GM15510 (cell line): ENCODE data around the gene EVPL.

Experiments used
- POLR2A ChIP-seq: IDR thresholded peaks from 3 replicates; pipeline ENCODE4 v1.6.1; 2011; ENCODE audit warnings: borderline replicate concordance; ENCODE audit not compliant: insufficient read length; ENCODE audit errors: extremely low read depth

Gene EVPL

DNA sequence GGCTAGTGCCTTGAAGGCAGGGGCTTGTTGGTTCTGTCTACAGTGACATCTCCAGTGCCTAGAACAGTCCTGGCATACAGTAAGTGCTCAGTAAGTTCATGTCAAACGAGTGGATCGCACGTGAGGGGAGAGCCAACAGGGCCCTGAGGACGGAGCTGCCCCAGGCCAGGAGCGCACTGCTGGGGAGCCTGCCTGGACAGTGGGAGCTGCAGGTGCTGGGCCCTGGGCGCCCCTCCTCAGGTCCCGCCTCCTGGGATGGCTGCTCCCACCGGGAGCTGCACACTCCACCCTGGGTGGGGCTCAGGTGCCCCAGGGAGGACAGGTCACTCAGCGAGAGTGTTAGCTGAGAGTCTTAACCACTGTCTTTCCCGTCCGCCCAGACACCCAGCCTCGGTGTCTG, 1.8 kb downstream of the EVPL start:
- TF ChIP-seq POLR2A = no peak

DNA sequence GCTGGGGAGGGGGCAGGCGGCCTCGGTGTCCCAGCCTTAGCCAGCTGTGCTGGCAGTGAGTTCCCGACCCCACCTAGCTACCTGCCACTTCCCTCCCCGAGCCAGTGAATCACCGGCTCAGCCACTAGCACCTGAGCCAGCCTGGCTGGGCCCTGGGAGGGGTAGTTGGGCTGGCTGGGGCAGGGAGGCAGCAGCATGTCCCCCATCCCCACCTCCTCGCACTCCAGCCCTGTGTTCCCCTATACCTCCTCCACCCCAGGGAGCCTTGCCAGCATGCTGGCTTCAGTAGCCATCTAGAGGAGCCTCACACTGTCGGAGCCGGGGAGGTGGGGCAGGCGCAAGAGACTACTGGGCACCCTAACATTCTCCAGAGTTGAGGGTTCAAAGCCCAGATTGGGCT, 2.8 kb downstream of the EVPL start:
- no peak for TF ChIP-seq POLR2A

DNA sequence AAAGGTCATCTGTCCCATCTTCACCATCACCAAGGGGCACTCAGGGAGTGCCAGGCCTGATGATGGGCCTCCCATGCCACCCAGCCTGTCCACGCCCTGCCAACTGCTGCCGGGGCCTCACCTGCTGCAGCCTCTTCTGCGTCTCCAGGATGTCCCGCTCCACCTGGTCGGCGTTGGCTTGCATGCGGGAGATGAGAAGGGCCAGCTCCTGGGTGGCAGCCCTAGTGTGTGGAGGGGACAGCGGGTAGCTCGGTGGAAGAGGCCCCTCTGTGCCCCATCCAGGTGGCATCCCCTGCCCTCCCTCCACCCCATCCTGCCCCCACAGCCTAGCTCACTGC, 3.2 kb downstream of the EVPL start:
- no peak for TF ChIP-seq POLR2A

DNA sequence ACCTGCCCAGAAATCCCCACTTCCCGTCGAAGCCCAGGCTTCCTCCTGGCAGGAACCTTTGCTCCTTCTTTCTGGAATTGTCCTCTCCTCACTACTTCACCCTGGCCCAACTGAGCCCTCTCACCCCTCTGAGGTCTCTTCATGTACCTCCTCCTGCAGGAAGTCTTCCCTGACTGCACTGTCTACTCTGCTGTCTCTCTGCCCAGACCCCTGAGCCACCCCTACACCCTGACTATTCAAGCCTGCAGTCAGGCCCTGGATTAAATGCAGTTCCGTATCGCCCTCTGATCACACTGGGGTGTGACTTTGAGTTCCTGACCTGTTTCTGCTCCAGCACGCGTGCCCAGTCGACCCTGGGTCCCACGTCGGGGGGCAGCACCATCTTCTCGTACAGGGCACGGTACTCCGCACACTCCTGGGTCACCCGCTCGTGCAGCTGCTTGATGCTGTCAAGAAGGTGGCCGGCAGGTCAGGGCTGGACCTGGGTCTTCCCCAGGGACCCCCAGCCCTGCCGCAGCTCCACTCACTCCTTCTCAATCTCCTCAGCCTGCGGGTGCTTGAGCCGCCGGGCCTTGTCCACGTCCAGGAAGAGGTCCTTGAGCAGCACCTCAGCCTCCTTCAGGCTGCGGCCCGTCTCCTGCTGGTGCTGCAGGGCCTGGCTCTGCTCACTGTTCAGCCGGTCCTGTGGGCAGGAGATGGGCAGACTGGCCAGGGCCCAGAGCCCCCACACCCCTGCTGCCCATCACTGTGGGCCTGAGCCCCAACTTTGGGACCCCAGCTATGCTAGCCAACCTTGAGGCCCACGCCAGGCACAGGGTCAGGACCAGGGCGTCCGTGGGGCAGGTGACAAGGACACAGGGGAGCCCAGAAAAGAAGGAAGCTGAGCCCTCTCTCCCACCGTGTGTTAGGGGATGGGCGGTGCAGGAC, 3.9 kb downstream of the EVPL start:
- no peak for TF ChIP-seq POLR2A

DNA sequence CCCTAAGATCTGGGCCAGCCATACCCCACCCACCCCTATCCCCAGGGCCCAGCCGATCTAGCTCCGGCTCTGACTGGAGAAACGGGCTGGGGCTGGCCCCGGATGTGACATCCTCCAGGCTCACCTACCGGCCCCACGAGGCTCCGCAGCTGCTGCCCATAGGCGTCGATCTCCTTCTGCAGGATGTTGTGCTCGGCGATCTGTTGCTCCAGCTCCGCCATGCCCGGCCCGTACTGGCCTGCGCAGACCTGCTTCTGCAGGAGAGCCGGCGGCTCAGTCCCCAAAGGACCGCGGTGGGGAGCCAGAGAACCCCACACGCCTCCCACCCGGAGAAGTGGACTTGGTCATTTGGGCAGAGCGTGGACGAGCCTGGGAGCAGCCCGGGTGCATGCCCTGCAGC, 4.8 kb downstream of the EVPL start:
- TF ChIP-seq POLR2A = no peak

DNA sequence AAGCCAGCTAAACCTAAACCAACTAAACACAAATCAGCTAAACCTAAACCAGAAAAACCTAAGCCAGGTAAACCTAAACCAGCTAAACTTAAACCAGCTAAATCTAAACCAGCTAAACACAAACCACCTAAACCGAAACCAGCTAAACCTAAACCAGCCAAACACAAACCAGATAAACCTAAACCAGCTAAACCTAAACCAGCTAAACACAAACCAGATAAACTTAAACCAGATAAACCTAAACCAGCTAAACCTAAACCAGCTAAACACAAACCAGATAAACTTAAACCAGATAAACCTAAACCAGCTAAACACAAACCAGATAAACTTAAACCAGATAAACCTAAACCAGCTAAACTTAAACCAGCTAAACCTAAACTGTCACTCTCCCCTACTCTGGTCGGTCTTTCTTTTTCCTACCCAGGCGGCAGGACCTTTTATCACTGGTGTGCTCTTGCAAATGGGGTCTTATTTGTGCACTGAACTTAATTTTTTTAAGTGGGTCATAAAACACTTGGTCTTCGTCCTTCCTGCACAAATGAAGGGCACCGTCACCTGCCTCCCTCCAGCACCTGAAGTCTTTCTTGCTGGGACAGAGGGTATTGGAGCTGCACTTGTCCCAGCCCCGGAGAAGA, 7.2 kb downstream of the EVPL start:
- TF ChIP-seq POLR2A = no peak

DNA sequence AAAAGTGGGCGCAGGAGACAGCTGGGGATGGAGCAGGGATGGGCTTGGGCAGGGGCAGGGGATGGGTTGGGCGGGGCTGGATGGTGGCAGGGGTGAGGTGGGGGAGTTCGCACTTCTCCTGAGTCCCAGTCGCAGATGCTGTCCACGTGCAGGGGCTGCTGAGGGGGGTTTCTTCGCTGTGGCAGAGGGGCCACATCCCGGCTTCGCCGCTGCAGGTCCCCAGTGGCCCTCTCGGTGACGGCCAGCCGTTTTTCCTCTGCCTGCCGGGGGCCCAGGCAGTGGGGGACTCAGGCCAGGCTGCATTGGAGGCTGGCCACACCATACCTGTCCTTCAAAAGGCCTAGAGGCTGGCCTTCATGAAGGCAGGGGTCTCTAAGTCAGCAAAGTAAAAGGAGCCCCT, 8.3 kb downstream of the EVPL start:
- no peak for TF ChIP-seq POLR2A

DNA sequence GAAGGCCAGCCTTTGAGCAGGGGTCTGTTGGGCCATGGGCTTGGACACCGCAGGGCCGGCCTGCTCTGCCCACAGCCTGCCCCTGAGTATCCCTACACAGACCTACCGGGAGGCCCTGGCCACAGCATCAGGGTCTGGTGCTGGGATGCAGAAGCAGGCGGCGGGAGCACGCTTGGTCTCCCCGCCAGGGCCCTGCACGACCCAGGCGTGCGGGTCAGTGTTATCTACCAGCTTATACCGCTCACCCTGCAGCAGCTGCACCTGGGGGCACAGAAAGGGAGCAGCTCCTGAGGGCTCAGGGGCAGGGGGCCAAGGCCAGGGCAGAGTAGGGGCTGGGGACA, 8.8 kb downstream of the EVPL start:
- no peak for TF ChIP-seq POLR2A

DNA sequence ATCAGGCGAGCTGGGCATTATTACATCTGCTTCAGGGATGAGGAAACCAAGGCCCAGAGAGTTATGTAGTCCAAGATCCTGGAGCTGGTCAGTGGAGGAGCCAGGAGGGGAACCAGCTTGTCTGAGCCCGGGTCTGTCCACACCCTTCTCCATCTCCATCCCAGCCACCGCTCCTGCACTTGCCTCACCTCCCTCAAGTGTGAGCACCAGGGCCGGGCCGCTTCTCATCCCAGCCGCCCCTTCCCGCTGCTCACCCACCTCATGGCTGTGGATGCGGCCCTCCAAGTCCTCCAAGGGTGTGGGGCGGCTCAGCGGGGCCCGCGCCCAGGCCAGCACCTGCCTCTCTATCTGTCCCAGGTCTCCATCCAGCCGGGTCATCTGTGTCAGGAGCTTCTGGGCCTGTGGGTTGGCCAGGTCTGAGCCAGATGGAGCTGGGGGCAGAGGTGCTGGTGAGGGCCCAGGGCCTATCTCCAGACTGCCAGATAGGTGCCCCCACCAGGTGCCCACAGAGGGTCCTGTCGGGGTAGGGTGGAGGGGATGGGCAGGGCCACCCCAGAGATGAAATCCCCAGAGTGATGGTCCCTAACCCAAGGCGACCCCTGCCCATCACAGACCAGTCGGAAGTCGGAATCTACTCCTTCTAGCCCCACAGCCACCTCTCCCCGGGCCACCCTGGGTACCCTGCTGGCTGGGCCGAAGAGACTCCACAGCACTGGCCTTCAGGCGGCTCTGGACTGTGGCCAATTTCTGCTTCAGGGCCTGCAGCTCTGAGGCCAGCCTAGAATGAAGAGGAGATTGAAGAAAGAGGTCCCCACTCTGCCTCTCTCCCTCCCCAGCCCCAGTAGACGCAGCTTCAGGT, 9.4 kb downstream of the EVPL start:
- TF ChIP-seq POLR2A = no peak

DNA sequence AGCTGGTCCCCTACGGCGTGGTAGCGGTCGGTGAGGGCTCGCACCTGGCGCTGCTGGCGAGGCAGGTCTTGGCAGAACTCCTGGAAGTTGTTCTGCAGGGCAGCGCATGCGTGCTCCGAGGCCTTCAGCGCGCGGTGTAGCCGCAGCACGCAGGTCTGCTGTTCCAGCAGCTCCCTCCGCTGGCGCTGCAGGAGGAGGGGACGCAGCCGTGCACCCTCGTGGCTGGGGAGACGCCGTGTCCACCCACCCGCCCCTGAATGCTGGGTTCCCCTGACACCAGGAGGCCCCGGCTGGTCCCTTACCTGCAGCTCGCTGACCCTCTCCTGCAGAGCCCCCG, 12.2 kb downstream of the EVPL start:
- TF ChIP-seq POLR2A = no peak

DNA sequence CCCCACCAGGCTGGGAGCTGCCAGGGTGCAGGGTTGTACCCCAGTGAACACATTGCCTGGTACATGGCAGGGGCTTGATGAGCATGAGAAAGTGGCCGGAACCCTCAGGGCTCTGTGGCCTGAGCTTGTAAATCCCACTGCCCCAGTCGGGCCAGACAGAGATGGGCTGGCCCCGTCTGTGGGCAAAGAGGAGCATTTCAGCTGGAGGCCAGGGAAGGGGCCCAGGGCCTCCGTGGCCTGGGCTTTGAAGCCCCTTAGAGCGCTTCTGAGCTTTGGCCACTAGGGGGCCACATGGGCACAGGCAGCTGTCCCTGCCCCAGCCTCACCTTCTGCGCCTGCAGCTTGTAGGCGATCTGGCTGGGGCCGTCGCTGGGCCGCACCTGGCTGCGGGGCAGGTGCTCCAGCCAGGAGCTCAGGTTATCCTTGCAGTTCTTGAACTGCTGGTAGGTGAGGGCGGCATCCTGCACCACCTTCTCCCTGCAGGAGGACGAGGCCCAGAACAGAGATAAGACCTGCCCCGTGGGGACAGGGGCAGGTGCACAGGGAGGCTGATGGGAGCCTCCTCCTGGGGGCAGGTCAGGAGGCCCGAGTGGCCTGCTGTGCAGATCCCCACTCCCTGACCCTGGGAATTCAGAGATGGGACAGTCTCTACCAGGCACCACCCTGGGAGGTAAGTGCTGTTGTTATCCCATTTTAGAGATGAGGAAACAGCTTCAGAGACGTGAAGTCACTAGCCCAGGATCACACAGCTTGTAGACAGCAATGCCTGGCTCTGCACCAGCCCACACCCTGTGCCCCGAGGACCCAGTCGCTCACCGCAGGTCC, 12.8 kb downstream of the EVPL start:
- TF ChIP-seq POLR2A = no peak

DNA sequence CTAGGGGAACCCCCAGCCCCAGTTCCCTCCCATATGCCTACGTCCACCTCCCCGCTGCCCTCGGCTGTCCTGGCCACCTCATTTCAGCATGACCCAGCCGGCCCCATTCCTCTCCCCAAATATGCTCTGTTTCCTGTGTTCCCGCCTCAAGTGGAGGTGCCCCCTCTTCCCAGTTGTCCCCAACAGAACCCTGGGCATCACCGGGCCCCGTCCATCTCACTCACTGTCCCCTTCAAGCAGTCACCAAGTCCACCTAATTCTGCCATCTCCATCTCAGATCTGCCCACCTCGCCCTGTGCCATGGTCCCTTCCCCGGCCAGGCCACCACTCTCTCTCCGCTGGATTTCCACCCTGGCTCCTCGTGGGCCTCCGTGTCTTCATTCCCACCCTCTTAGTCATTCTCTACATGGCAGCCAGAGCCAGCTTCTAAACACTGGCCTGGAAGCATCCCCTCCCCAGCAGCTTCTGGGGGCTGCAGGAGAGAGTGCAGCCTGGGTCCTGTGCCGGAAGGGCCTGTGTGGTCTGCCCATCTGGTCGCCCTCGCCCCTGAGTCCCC, 13.7 kb downstream of the EVPL start:
- TF ChIP-seq POLR2A = no peak

DNA sequence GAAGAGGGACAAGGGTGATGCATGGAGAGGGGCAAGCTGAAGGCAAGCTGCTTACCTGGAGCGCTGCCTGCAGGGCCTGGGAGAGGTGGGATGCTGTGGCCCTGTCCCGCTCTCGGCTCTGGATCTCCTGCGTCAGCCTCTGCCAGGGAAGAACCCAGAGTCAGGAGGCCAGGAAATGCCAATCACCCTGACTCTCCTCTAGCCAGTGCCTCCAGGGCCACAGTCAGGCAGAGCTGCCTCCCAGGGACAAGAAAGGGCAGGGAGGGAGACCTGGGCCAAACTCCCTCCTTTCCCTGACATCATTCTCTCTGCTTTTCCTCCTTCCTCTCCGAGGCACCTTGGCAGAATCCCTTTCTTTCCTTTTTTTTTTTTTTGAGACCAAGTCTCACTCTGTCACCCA, 15.2 kb downstream of the EVPL start:
- TF ChIP-seq POLR2A = no peak

DNA sequence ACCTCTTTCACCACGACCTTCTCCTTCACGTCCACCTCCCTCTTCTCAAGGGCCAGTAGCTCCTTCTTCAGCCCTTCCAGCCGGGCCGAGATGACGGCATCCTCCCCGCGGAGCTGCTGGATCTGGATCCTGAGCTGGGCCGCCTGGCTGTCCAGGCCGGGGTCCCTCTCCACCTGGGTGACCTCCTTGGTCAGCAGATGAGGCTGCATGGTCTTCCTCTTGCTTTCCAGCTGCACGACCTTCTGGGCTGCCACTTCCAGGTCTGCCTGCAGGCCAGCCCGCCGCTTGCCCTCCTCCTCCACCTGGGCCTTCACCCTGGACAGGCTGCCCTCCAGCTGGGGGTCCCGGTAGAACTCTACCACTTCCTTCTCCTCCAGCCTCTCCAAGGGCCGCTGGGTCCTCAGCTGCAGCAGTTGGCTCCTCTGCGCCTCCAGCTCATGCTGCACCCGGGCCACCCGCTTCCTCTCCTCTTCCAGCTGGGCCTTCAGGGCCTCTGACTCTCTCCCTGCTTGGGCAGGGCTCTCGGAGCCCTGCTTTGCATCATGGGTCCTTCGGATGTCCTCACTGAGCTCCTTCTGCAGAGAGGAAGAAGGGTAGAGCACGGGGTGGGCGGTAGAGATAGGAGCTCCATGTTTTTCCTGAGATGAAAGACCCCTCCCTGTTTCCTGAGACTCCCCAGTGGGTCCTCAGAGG, 17.0 kb downstream of the EVPL start:
- no peak for TF ChIP-seq POLR2A
